ENCODE data around the gene PXDN. TPM values are rescaled to one million over a fixed set of nuclear protein-coding genes. Genes with fewer than 3 reads are reported as not detected.

Gene PXDN
- total and polyA plus RNA-seq, 8 donors = 3.3 to 71.6 (median 28.0) TPM

- H3K4me1 ChIP-seq = peaks cover 0 to 38% (median 17%) of the 10 kb centered on the region in 4 donors
- intact Hi-C loops (cut with DNase I; ENCODE audit: low total_unique reads) = no loop called here
- H3K36me3 ChIP-seq = no peaks in the 10 kb centered on the region
- no peak for DNase-seq
- 81 to 90% (median 84%) methylated on average over 26 of the region's 26 CpGs for WGBS, 5 donors
- H3K27ac ChIP-seq = no peak overlapping the region
- H3K27me3 ChIP-seq = peaks cover 0 to 63% (median 22%) of the 10 kb centered on the region in 3 donors
- TF ChIP-seq POLR2A (IDR thresholded peaks at IDR 0.05) = no peak
- TF ChIP-seq CTCF (IDR thresholded peaks at IDR 0.05) = no peak
- no peak for TF ChIP-seq POLR2AphosphoS5 (IDR thresholded peaks at IDR 0.05)
- TF ChIP-seq EP300 (IDR thresholded peaks at IDR 0.05) = no peak
- H3K4me3 ChIP-seq = no peak overlapping the region
- no peaks in the 10 kb centered on the region for H3K9me3 ChIP-seq
Measured at GRCh38 chr2:1747065-1747941, 3.0 kb upstream of the PXDN start.

- Histone ChIP-seq H3K9me3 (no peaks in the 10 kb centered on the region), H3K36me3 (no peaks in the 10 kb centered on the region), H3K4me3 (no peak overlapping the region), H3K4me1 (peaks cover 0 to 43% (median 17%) of the 10 kb centered on the region in 4 donors), H3K27ac (no peak overlapping the region), H3K27me3 (peaks cover 0 to 60% (median 22%) of the 10 kb centered on the region in 3 donors)
- 84 to 90% (median 88%) methylated on average over 8 to 9 of the region's 9 CpGs for WGBS, 5 donors
- intact Hi-C loops (cut with DNase I; ENCODE audit: low total_unique reads) = no loop called here
- DNase-seq = no peak
- TF ChIP-seq POLR2A (IDR thresholded peaks at IDR 0.05) (no peak), POLR2AphosphoS5 (IDR thresholded peaks at IDR 0.05) (no peak), EP300 (IDR thresholded peaks at IDR 0.05) (no peak), CTCF (IDR thresholded peaks at IDR 0.05) (no peak)
Measured at GRCh38 chr2:1746174-1747064, 2.1 kb upstream of the PXDN start.

- intact Hi-C loops (cut with DNase I; ENCODE audit: low total_unique reads) = no loop called here
- Histone ChIP-seq H3K9me3 (no peaks in the 10 kb centered on the region), H3K27ac (peak overlapping the region in 4 of 5 donors; percentile 91 to 98 (median 94)), H3K27me3 (peaks cover 0 to 56% (median 22%) of the 10 kb centered on the region in 3 donors), H3K36me3 (no peaks in the 10 kb centered on the region), H3K4me3 (peak overlapping the region; percentile 59 to 67 (median 63)), H3K4me1 (peaks cover 0 to 39% (median 18%) of the 10 kb centered on the region in 4 donors)
- no peak for TF ChIP-seq POLR2AphosphoS5 (IDR thresholded peaks at IDR 0.05)
- TF ChIP-seq EP300 (IDR thresholded peaks at IDR 0.05) = no peak
- no peak for TF ChIP-seq CTCF (IDR thresholded peaks at IDR 0.05)
- no peak for TF ChIP-seq POLR2A (IDR thresholded peaks at IDR 0.05)
- DNase-seq = no peak
- 47 to 64% (median 56%) methylated on average over 23 to 26 of the region's 26 CpGs for WGBS, 5 donors
Measured at GRCh38 chr2:1745171-1746023, 1.1 kb upstream of the PXDN start.

Measured in stomach (tissue), 9 donors.